H1 (cell line): Measurements from ENCODE around the gene SUMF1. TPM values are rescaled to one million over a fixed set of nuclear protein-coding genes. Genes with fewer than 3 reads are reported as not detected.

Source experiments
- CTCF ChIA-PET: fragments of 300-600 bp; sonication (Branson Sonifier 250); formaldehyde crosslinking; loops from one replicate; lab custom pipeline; 2021; ENCODE audit not compliant: partially characterized antibody; lab: Charles Lee
- POLR2A ChIA-PET: fragments of 300-600 bp; sonication (Branson Sonifier 250); formaldehyde crosslinking; loops from one replicate; lab custom pipeline; 2021; ENCODE audit warnings: inconsistent platforms; ENCODE audit not compliant: partially characterized antibody; lab: Charles Lee
- DNase-seq, 2 experiments: peaks; one replicate each; pipeline versions ENCODE4 v3.0.0 to v3.0.0-alpha.2; 2010 to 2022; ENCODE audit warnings: low spot score in 2 of 2, low read depth in 1 of 2, mixed read lengths in 1 of 2
- FAIRE-seq: peaks from 2 replicates; lab custom pipeline; 2011; peaks lifted over from hg19 to GRCh38; lab: Jason Lieb, UNC
- H2AFZ ChIP-seq: 2 replicates; pipeline ENCODE4 v1.8.1; 2012; ENCODE audit warnings: low read length, inconsistent platforms
- H2AK5ac ChIP-seq: 2 replicates; pipeline ENCODE4 v1.6.1; 2013; ENCODE audit warnings: low read depth, low read length
- H2BK120ac ChIP-seq: replicated peaks from 2 replicates; pipeline ENCODE3; 2013; ENCODE audit warnings: low read depth, low read length, inconsistent platforms
- H2BK12ac ChIP-seq: 2 replicates; pipeline ENCODE4 v1.6.1; 2013; ENCODE audit warnings: low read depth, low read length
- H2BK15ac ChIP-seq: 2 replicates; pipeline ENCODE4 v1.6.1; 2013; ENCODE audit warnings: low read length
- H2BK20ac ChIP-seq: 2 replicates; pipeline ENCODE4 v1.6.1; 2013; ENCODE audit warnings: low read length
- H2BK5ac ChIP-seq: 2 replicates; pipeline ENCODE4 v1.6.1; 2013; ENCODE audit warnings: low read depth, low read length
- H3K14ac ChIP-seq: 2 replicates; pipeline ENCODE4 v1.6.1; 2013; ENCODE audit warnings: inconsistent platforms; ENCODE audit not compliant: insufficient read length
- H3K18ac ChIP-seq: 2 replicates; pipeline ENCODE4 v1.6.1; 2013; ENCODE audit warnings: low read length; ENCODE audit errors: extremely low read depth
- H3K23ac ChIP-seq: 2 replicates; pipeline ENCODE4 v1.6.1; 2013; ENCODE audit warnings: inconsistent platforms; ENCODE audit not compliant: insufficient read length
- H3K23me2 ChIP-seq: 2 replicates; pipeline ENCODE4 v1.6.1; 2013; ENCODE audit warnings: low read depth, low read length
- H3K27ac ChIP-seq: 2 replicates; pipeline ENCODE4 v1.6.1; 2011; ENCODE audit warnings: low read depth, low read length, inconsistent platforms
- H3K27me3 ChIP-seq, 4 experiments: replicated peaks in 1 of 4; 1 replicate in 1 of 4; 2 replicates in 3 of 4; pipeline versions ENCODE4 v1.6.1 to v1.8.1; 2011 to 2013; ENCODE audit warnings: low read length in 3 of 4, mild to moderate bottlenecking in 3 of 4, inconsistent platforms in 2 of 4, mixed read lengths in 2 of 4, moderate library complexity in 1 of 4; ENCODE audit not compliant: control insufficient read depth in 3 of 4, insufficient read depth in 3 of 4; ENCODE audit errors: extremely low read depth in 1 of 4
- H3K36me3 ChIP-seq, 4 experiments: 2 replicates each; pipeline versions ENCODE4 v1.6.1 to v1.8.1; 2011 to 2013; ENCODE audit warnings: mild to moderate bottlenecking in 4 of 4, low read length in 3 of 4, moderate library complexity in 2 of 4, control low read depth in 1 of 4, inconsistent platforms in 1 of 4; ENCODE audit not compliant: insufficient read depth in 4 of 4, control insufficient read depth in 2 of 4
- H3K4ac ChIP-seq: replicated peaks from 2 replicates; pipeline ENCODE3; 2013; ENCODE audit warnings: low read length, low read depth, mixed read lengths, inconsistent platforms; ENCODE audit not compliant: insufficient read length
- H3K4me1 ChIP-seq, 4 experiments: replicated peaks in 1 of 4; 1 replicate in 1 of 4; 2 replicates in 3 of 4; pipeline versions ENCODE4 v1.6.1 to v1.8.1; 2011 to 2013; ENCODE audit warnings: low read length in 3 of 4, inconsistent platforms in 2 of 4, mixed read lengths in 1 of 4; ENCODE audit not compliant: insufficient read depth in 4 of 4, control insufficient read depth in 3 of 4
- H3K4me2 ChIP-seq, 2 experiments: 2 replicates each; pipeline versions ENCODE4 v1.6.1 to v1.8.1; 2011 to 2013; ENCODE audit warnings: low read depth in 2 of 2, low read length in 2 of 2, control low read depth in 1 of 2, inconsistent platforms in 1 of 2, mild to moderate bottlenecking in 1 of 2; ENCODE audit not compliant: insufficient read depth in 1 of 2
- H3K4me3 ChIP-seq, 4 experiments: fragments of 200-600, 300-600 bp in 1 of 4; sonication (generic), shearing (Covaris generic), sonication (Bioruptor Twin) in 1 of 4; 2 replicates each; pipeline versions ENCODE4 v1.5.1 to v1.8.1; 2011 to 2016; ENCODE audit warnings: low read length in 4 of 4, low read depth in 3 of 4, control low read depth in 2 of 4, inconsistent platforms in 2 of 4, mild to moderate bottlenecking in 2 of 4, mixed read lengths in 1 of 4, moderate library complexity in 1 of 4; ENCODE audit not compliant: insufficient read depth in 2 of 4; ENCODE audit errors: extremely low read depth in 1 of 4
- H3K56ac ChIP-seq: replicated peaks from 2 replicates; pipeline ENCODE3; 2013; ENCODE audit warnings: low read depth, mild to moderate bottlenecking, mixed read lengths, low read length, inconsistent platforms; ENCODE audit not compliant: insufficient read length
- H3K79me1 ChIP-seq: 2 replicates; pipeline ENCODE4 v1.6.1; 2013; ENCODE audit warnings: low read depth, low read length, control low read depth
- H3K79me2 ChIP-seq, 2 experiments: 2 replicates each; pipeline versions ENCODE4 v1.6.1 to v1.8.1; 2012 to 2013; ENCODE audit warnings: low read length in 2 of 2, mild to moderate bottlenecking in 2 of 2, inconsistent platforms in 1 of 2; ENCODE audit not compliant: insufficient read depth in 2 of 2, control insufficient read depth in 1 of 2
- H3K9ac ChIP-seq, 4 experiments: replicated peaks in 1 of 4; 1 replicate in 1 of 4; 2 replicates in 3 of 4; pipeline versions ENCODE4 v1.6.1 to v1.8.1; 2011 to 2013; ENCODE audit warnings: low read depth in 3 of 4, low read length in 3 of 4, control low read depth in 2 of 4, mild to moderate bottlenecking in 2 of 4, moderate library complexity in 2 of 4, inconsistent platforms in 1 of 4; ENCODE audit errors: extremely low read depth in 1 of 4
- H3K9me3 ChIP-seq, 2 experiments: 2 replicates each; pipeline versions ENCODE4 v1.6.1 to v1.8.1; 2012 to 2013; ENCODE audit warnings: mild to moderate bottlenecking in 2 of 2, moderate library complexity in 2 of 2, control low read depth in 1 of 2, inconsistent platforms in 1 of 2, low read depth in 1 of 2, low read length in 1 of 2, mixed read lengths in 1 of 2; ENCODE audit not compliant: insufficient read depth in 2 of 2
- H4K20me1 ChIP-seq, 2 experiments: replicated peaks in 1 of 2; 2 replicates each; pipeline versions ENCODE3 to v1.8.1; 2011 to 2013; ENCODE audit warnings: inconsistent platforms in 2 of 2, low read length in 2 of 2, mild to moderate bottlenecking in 1 of 2; ENCODE audit not compliant: insufficient read depth in 2 of 2, control insufficient read depth in 1 of 2
- H4K5ac ChIP-seq: 2 replicates; pipeline ENCODE4 v1.6.1; 2013; ENCODE audit warnings: low read length, low read depth, mixed read lengths, inconsistent platforms; ENCODE audit not compliant: insufficient read length
- H4K8ac ChIP-seq: 2 replicates; pipeline ENCODE4 v1.8.0; 2013; ENCODE audit warnings: mild to moderate bottlenecking, moderate library complexity, low read length, inconsistent platforms; ENCODE audit not compliant: insufficient read depth; ENCODE audit errors: extremely low read depth
- H4K91ac ChIP-seq: replicated peaks from 2 replicates; pipeline ENCODE3; 2013; ENCODE audit warnings: low read length, mixed read lengths, inconsistent platforms; ENCODE audit not compliant: insufficient read length
- BACH1 ChIP-seq: IDR thresholded peaks from 2 replicates; pipeline ENCODE4 v1.6.1; 2012; ENCODE audit warnings: low read length, improper control_type of control experiment
- CBX5 ChIP-seq: fragments of 300-800, 300-1000 bp; sonication (generic); IDR thresholded peaks from 2 replicates; pipeline ENCODE4 v1.7.1; 2016; ENCODE audit warnings: antibody characterized with exemption, low read length, low read depth
- EGR1 ChIP-seq: IDR thresholded peaks from 2 replicates; pipeline ENCODE4 v1.6.1; 2011; ENCODE audit warnings: low read depth, low read length, borderline replicate concordance
- HDAC2 ChIP-seq, 2 experiments: fragments of 300-600 bp in 1 of 2; sonication (generic) in 1 of 2; IDR thresholded peaks; 2 replicates each; pipeline ENCODE4 v1.6.1; 2011 to 2012; ENCODE audit warnings: low read depth in 2 of 2, low read length in 2 of 2, mild to moderate bottlenecking in 2 of 2, moderate library complexity in 2 of 2, borderline replicate concordance in 1 of 2, inconsistent platforms in 1 of 2
- JUN ChIP-seq: IDR thresholded peaks from 2 replicates; pipeline ENCODE4 v1.6.1; 2011; ENCODE audit warnings: low read depth, mild to moderate bottlenecking, improper control_type of control experiment, low read length
- NRF1 ChIP-seq: IDR thresholded peaks from 2 replicates; pipeline ENCODE4 v1.6.1; 2011; ENCODE audit warnings: mild to moderate bottlenecking, low read depth, low read length, improper control_type of control experiment
- PHF8 ChIP-seq: fragments of 200-600 bp; sonication (generic); conservative IDR thresholded peaks from 2 replicates; pipeline ENCODE4 v1.7.1; 2012; ENCODE audit warnings: low read depth, mild to moderate bottlenecking, inconsistent platforms, low read length, moderate library complexity
- RBBP5 ChIP-seq: IDR thresholded peaks from 2 replicates; pipeline ENCODE4 v1.7.1; 2012; ENCODE audit warnings: low read depth, mild to moderate bottlenecking, inconsistent platforms, low read length, moderate library complexity, borderline replicate concordance
- SIN3A ChIP-seq, 2 experiments: IDR thresholded peaks in 1 of 2; conservative IDR thresholded peaks in 1 of 2; 2 replicates each; pipeline ENCODE4 v1.6.1; 2011 to 2012; ENCODE audit warnings: low read length in 2 of 2, improper control_type of control experiment in 1 of 2, low read depth in 1 of 2, mild to moderate bottlenecking in 1 of 2
- SP2 ChIP-seq: IDR thresholded peaks from 2 replicates; pipeline ENCODE4 v1.6.1; 2012; ENCODE audit warnings: mild to moderate bottlenecking, low read length, inconsistent platforms
- SRF ChIP-seq: IDR thresholded peaks from 2 replicates; pipeline ENCODE4 v1.6.1; 2011; ENCODE audit warnings: mild to moderate bottlenecking, low read depth, low read length, moderate library complexity
- TBP ChIP-seq: IDR thresholded peaks from 2 replicates; pipeline ENCODE4 v1.6.1; 2011; ENCODE audit warnings: low read depth, low read length, improper control_type of control experiment
- YY1 ChIP-seq: IDR thresholded peaks from 2 replicates; pipeline ENCODE4 v1.6.1; 2011; ENCODE audit warnings: low read depth, mild to moderate bottlenecking, low read length
- WGBS, 2 experiments: shearing (Covaris generic) in 1 of 2; methylation state at CpG; one replicate each; pipeline versions ENCODE4 v1.1.6 to v1.1.7; 2013 to 2015; ENCODE audit warnings: low lambda C conversion rate in 2 of 2, mixed read lengths in 2 of 2, inconsistent platforms in 1 of 2, low coverage in 1 of 2, missing lambda C conversion rate in 1 of 2; ENCODE audit not compliant: insufficient replicate concordance in 2 of 2, insufficient coverage in 1 of 2, insufficient read length in 1 of 2; ENCODE audit errors: extremely low coverage in 1 of 2, missing lambda C conversion rate in 1 of 2; 5-methylcytosine and 5-hydroxymethylcytosine counted together
- polyA plus RNA-seq, 7 experiments: library from polyadenylated mRNA; depleted of rRNA in 3 of 7; stranded (reverse) in 5 of 7; unstranded in 2 of 7; fragments of >200 nt in 5 of 7; fragments of 200-250 nt in 2 of 7; gene quantifications; 1 replicate in 5 of 7; 2 replicates in 1 of 7; 4 replicates in 1 of 7; pipeline versions ENCODE4 v1.2.1 to v1.2.3, GENCODE V29; 2011 to 2013; ENCODE audit warnings: missing spikeins in 2 of 7, mixed read lengths in 2 of 7
- total RNA-seq: library from RNA; stranded (reverse); fragmentation: NEBNext Ultra II Directional; extraction: Animal tissue kit (Norgen Biotek cat#: 25700); gene quantifications from 2 replicates; pipeline ENCODE4 v1.2.1, GENCODE V29; 2021

Gene SUMF1
- total and polyA plus RNA-seq, 2 of the 8 experiments (the other 6 are each of a cell fraction or from before 2014, with no cell fraction given), result 12.5 to 15.0 TPM

DNA sequence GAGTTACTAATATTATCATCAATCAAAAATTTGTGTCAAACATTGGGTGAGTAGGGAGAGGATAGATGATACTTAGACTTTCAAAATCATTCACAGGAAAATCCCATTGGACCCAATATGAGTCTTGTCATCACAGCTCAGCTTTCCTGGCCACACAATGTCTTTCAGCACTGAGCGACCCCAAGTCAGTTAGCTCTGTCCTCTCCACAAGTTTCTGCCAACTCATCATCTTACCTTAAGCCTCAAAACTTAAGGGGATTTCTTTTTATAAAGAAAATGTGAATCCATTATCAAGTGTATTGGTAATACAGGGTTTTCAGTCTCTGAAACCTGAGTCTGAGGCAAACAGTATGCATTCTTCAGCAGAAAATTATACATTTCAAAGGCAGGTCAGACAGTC lies 55.8 kb downstream of the SUMF1 start:
- no peaks in the 10 kb centered on the region for H3K79me1 ChIP-seq
- no peak overlapping the region for H2BK120ac ChIP-seq
- H3K36me3 ChIP-seq, result peaks cover 0 to 7% (median 0%) of the 10 kb centered on the region in 4 experiments; a peak in 4 of 8 replicates
- no peak overlapping the region for H4K5ac ChIP-seq
- no peak overlapping the region for H3K27ac ChIP-seq
- no peak overlapping the region for H2AK5ac ChIP-seq
- no peak overlapping the region for H3K4me3 ChIP-seq
- no peak overlapping the region for H4K91ac ChIP-seq
- no peak overlapping the region for H4K8ac ChIP-seq
- H3K79me2 ChIP-seq, result no peaks in the 10 kb centered on the region
- WGBS, 2 experiments, result 86% methylated on average over 1 of the region's 1 CpG; no CpG with 5 or more reads in 1 of the 2 experiments
- no peak overlapping the region for H3K23ac ChIP-seq
- no peaks in the 10 kb centered on the region for H3K9me3 ChIP-seq
- no peak overlapping the region for H2AFZ ChIP-seq
- no peak overlapping the region for H3K4ac ChIP-seq
- no peaks in the 10 kb centered on the region for H3K4me1 ChIP-seq
- no peaks in the 10 kb centered on the region for H3K23me2 ChIP-seq
- no peak for FAIRE-seq
- H3K9ac ChIP-seq, result no peak overlapping the region
- no peak overlapping the region for H3K4me2 ChIP-seq
- H2BK12ac ChIP-seq, result no peak overlapping the region
- no peaks in the 10 kb centered on the region for H4K20me1 ChIP-seq
- CTCF ChIA-PET, result no interaction called here
- no peak overlapping the region for H2BK5ac ChIP-seq
- POLR2A ChIA-PET, result interaction anchor here (1.2 kb wide), 1 partner anchor 12 kb away, joined by 3 read pairs; no protein-coding TSS in a partner anchor
- no peak overlapping the region for H2BK20ac ChIP-seq
- no peak overlapping the region for H3K14ac ChIP-seq
- no peak for DNase-seq
- H3K27me3 ChIP-seq, result no peaks in the 10 kb centered on the region
- no peak overlapping the region for H3K18ac ChIP-seq
- no peak overlapping the region for H3K56ac ChIP-seq
- TF ChIP-seq SP2 (no peak), TBP (no peak), RBBP5 (no peak), SRF (no peak), HDAC2 (IDR thresholded peaks at IDR 0.05; ENCODE audit: borderline replicate concordance in 1 of 2, low read depth in 2 of 2, low read length in 2 of 2) (no peak), CBX5 (no peak), SIN3A (conservative IDR thresholded peaks at IDR 0.05 in 1 of 2, IDR thresholded peaks at IDR 0.05 in 1 of 2; ENCODE audit: low read depth in 1 of 2, low read length in 2 of 2) (no peak), PHF8 (no peak), BACH1 (no peak), NRF1 (no peak), YY1 (no peak), JUN (no peak), EGR1 (no peak)
- H2BK15ac ChIP-seq, result no peak overlapping the region
